SK-MEL-5 (cell line): ENCODE results near the gene HAPLN3. TPM values are rescaled to one million over a fixed set of nuclear protein-coding genes. Genes with fewer than 3 reads are reported as not detected.
"Not testable (repeated sequence)": the region's sequence is repeated elsewhere in the genome, so short reads cannot be mapped to it uniquely, and the experiment has no call there.

Source experiments
- DNase-seq: peaks from one replicate; pipeline ENCODE4 v3.0.0-alpha.2; 2016; ENCODE audit warnings: low read depth, low spot score
- in situ Hi-C: cut with HindIII; loops from 2 replicates; pipeline ENCODE4 v1.10.0; 2016; ENCODE audit warnings: low sequenced_read_pairs, high pct_unique_total_duplicates, low pct_unique_long_range_greater_than_20kb
- polyA plus RNA-seq, 2 experiments: library from polyadenylated mRNA; depleted of rRNA; stranded (reverse); fragments of >200 nt; gene quantifications; 2 replicates each; pipeline ENCODE4 v1.2.3, GENCODE V29; 2015
- total RNA-seq: library from RNA; depleted of rRNA; stranded (reverse); fragments of >200 nt; shearing (Covaris generic); gene quantifications from 2 replicates; pipeline ENCODE4 v1.2.3, GENCODE V29; 2014; rRNA removed

Gene HAPLN3, protein sequence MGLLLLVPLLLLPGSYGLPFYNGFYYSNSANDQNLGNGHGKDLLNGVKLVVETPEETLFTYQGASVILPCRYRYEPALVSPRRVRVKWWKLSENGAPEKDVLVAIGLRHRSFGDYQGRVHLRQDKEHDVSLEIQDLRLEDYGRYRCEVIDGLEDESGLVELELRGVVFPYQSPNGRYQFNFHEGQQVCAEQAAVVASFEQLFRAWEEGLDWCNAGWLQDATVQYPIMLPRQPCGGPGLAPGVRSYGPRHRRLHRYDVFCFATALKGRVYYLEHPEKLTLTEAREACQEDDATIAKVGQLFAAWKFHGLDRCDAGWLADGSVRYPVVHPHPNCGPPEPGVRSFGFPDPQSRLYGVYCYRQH
- 3.5 TPM in 2 replicates for total RNA-seq
- polyA plus RNA-seq (2015; cell fraction: cytosol; rRNA removed), result 10.9 and 11.5 TPM in 2 replicates
- 8.0 and 12.2 TPM in 2 replicates for polyA plus RNA-seq (2015; cell fraction: nucleus; rRNA removed)

DNA sequence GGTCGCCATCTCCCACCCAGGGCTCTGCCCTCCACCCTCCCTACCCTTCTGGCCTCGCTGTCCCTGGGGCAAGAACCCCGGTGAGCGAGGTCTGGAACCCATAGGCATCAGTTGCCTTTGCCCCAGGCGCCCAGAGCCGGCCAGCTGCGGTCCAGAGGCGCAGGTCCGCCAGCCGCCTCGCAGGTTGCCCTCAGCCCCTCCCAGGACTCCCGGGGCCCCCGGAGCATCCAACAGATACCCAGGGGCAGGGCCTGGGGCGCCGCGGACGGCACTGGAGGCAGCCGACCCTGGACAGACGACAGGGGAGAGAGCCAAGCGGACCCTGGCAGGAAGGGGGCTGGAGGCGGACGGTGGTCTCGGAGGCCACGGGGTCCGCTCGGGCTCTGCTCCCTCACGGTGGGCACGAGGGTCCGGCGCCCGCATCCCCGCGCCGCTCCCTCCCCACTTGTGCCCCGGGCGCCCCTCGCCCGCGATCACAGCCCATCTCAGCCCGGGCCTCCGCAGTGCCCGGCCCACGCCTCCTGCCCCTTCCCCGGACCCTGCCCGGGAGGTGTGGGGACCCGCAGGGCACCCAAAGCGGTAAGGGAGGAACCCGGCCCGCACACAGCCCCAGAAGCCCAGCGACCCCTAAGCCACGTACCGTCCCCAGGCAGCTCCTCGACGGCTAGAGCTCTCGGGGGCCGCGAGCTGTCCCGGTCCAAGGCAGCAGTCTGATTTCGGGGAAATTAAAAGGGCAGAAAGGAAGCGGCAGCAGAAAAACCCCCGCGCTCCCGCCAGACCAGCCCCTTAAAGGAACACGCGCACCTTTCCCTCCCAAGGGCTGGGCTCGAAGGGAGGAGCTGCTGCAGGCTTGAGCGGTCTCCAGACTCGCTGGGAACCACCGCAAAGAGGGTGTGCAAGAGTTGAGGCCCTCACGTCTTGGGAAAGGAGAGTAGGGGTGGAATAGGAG is at the start of gene HAPLN3:
HAPLN3 (minus strand) TSS at position 726 of the 949 bp plus-strand sequence. CDS start 8,246 bp downstream, outside the sequence.
- peak; percentile 33 for DNase-seq
- in situ Hi-C loops, result no loop called here

DNA sequence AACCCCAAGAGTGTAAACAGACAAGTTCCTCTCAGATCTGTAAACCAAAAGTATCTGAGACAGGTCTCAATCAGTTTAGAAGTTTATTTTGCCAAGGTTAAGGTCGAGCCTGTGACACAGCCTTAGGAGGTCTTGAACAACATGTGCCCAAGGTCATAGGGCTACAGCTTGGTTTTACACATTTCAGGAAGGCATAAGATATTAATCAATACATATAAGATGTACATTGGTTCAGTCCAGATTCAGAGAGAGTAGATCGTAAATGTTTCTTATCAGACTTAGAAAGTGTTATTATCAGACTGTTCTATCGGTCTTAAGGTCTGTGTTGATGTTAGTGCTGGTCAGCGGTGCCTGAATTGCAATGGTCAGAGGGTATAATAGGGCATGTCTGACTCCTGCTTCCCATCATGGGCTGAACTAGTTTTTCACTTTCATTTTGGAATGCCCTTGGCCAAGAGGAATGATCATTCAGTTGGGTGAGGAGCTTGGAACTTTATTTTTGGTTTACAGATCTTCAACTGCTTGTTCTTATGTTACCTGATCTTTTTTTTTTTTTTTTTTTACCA is 44.8 kb upstream of the HAPLN3 start:
- in situ Hi-C loops, result no loop called here
- no peak for DNase-seq

GRCh38 chr15:88939486-88939806 is 44.1 kb upstream of the HAPLN3 start:
- DNase-seq, result no peak
- in situ Hi-C loops, result no loop called here

- DNase-seq, result no peak
- in situ Hi-C loops, result no loop called here
Observed at GRCh38 chr15:88938802-88939485, 43.6 kb upstream of the HAPLN3 start.

- in situ Hi-C loops, result not testable (repeated sequence)
Observed at GRCh38 chr15:88934449-88934848, 39.1 kb upstream of the HAPLN3 start.

DNA sequence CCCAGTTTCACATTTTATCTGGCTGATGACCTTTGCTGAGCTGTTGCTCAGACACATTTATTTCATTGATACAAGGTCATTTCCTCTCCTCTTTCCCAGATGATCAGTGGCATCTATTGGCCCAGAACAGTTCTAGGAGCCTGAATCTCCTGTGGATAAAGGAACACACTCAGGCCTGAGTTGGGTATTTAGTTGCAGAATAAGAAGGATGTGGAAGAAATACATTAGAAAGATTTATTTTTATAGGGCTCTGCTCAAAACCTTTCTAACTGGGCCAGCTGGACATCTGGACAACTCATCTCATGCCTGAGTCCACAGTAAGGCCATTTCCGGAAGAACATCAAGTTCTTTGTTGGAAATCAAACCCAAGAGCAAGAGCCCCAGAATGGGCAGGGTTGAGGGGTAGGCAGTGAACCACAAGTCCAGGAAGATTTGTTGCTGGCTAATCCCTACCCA is 37.6 kb upstream of the HAPLN3 start:
- in situ Hi-C loops, result no loop called here
- DNase-seq, result no peak

More at GRCh38 chr15:88934449-88934848, 39.1 kb upstream of the HAPLN3 start:
- DNase-seq, result not testable (repeated sequence)

- in situ Hi-C loops, result no loop called here
- DNase-seq, result peak; percentile 96
Observed at GRCh38 chr15:88932271-88932874, 37.0 kb upstream of the HAPLN3 start.

- DNase-seq, result no peak
- in situ Hi-C loops, result no loop called here
Observed at GRCh38 chr15:88930579-88930978, 35.2 kb upstream of the HAPLN3 start.

GRCh38 chr15:88929358-88930098 is 34.2 kb upstream of the HAPLN3 start:
- DNase-seq, in situ Hi-C loops: not testable (repeated sequence)

GRCh38 chr15:88928192-88928591 is 32.8 kb upstream of the HAPLN3 start:
- DNase-seq, in situ Hi-C loops: not testable (repeated sequence)

DNA sequence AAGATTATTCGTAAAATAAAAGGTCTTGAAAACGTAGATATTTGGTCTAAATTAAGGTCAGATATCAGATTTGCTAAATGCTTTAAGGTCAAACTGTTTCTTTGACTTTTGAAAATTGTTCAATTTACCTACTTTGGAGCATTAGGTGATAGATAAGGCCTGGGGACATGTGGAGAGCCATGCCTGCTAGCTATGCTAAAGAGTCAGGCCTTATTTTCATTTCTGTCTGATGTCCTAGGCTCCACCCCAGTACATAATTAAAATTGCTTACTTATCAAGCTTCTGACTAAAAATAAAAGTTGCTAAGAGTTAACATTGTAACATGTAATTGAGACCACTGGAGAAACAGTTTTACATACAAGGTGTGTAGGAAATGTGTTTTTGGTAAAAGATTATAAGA is 30.3 kb upstream of the HAPLN3 start:
- DNase-seq, in situ Hi-C loops: not testable (repeated sequence)

- in situ Hi-C loops, result not testable (repeated sequence)
Observed at GRCh38 chr15:88920892-88921435, 25.6 kb upstream of the HAPLN3 start.

DNA sequence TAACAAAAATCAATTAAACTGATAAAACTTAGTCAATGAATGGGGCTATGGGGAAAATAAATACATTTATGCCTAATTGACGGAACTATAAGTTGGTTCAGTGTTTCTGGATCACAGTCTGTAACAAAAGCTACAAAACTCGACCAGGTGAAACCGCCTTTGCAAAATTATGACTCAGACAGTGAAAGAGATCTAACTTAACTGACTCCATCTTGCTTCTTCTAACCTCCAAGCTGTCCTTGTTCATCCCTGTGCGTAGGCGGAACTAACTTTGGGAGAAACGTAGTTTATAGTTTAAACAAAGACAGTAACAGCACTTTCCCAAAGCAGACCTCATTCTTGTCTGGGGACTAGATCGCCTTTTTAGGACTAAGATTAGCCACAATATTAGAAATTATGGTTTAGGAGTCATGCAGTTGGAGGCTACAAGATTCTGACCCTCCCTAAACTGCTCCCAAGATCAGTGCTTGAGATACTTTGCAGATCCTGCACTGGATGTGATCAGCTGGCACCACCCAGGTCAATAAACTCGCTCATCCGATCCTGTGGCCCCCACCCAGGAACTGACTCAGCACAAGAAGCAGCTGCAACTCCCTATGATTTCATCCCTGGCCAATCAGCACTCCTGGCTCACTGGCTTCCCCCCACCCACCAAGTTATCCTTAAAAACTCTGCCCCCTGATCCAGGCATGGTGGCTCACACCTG is 25.0 kb upstream of the HAPLN3 start:
- no peak for DNase-seq
- in situ Hi-C loops, result no loop called here

More at GRCh38 chr15:88920892-88921435, 25.6 kb upstream of the HAPLN3 start:
- DNase-seq, result not testable (repeated sequence)

DNA sequence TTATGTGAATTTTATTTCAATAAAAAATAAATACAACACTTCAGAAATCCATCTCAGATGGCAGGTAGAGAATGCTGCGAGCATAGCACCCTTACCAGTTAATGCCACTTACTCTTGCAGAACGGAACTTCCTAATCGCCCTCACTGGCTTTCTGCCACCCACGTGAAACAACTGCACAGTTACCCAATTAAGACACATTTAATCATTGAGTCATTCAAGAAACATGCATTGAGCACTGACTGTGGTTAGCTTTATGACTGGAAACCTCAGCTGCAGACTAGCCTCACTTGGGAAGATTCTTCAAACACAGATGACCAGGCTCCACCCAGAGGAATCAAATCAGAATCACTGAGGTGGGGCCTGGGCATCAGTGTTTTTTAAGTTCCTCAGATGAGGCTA is 23.4 kb upstream of the HAPLN3 start:
- peak; percentile 77 for DNase-seq
- in situ Hi-C loops, result no loop called here

DNA sequence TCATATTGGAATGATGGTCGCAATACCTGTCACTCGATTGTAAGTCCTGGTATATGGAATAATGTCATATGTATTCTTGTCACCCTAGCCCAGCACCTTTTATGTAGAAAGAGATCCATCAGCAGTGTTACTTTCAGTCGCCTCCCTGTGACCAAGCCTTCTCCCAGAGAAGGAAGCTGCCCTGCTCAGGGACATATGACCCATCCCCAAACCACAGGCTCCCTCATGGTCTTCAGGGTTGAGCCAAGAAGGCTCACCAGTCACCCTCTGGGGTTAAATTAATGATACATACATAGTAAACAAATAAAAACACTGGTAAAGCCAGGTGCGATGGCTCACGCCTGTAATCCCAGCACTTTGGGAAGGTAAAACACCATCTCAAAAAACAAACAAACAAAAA is 22.4 kb upstream of the HAPLN3 start:
- DNase-seq, result no peak
- in situ Hi-C loops, result no loop called here
